GM23338 (cell line): Measurements from ENCODE around the gene NKX2-4. TPM values are rescaled to one million over a fixed set of nuclear protein-coding genes. Genes with fewer than 3 reads are reported as not detected.

Experiments
- ATAC-seq: fragments of 200-7000 bp; cut with Tn5 transposase; 3 replicates; pipeline ENCODE4 v1.9.1; 2020
- DNase-seq: peaks from one replicate; pipeline ENCODE4 v3.0.0-alpha.2; 2015; ENCODE audit warnings: low spot score
- H2AFZ ChIP-seq: fragments of 200-600 bp; sonication (generic); 2 replicates; pipeline ENCODE4 v1.8.0; 2016; ENCODE audit warnings: antibody characterized with exemption, mild to moderate bottlenecking, moderate library complexity
- H3F3A ChIP-seq: fragments of 200-600 bp; sonication (generic); replicated peaks from 2 replicates; pipeline ENCODE4 v1.8.0; 2017; ENCODE audit warnings: antibody characterized with exemption, mixed run types, low read depth
- H3K27ac ChIP-seq: fragments of 200-600 bp; sonication (generic); 2 replicates; pipeline ENCODE4 v1.6.1; 2016; ENCODE audit warnings: low read depth
- H3K27me3 ChIP-seq: fragments of 200-600 bp; sonication (generic); 2 replicates; pipeline ENCODE4 v1.8.0; 2016; ENCODE audit warnings: mild to moderate bottlenecking, mixed run types, moderate library complexity; ENCODE audit not compliant: insufficient read depth
- H3K36me3 ChIP-seq: fragments of 200-600 bp; sonication (generic); 2 replicates; pipeline ENCODE4 v1.8.0; 2016; ENCODE audit warnings: mild to moderate bottlenecking; ENCODE audit not compliant: insufficient read depth
- H3K4me1 ChIP-seq: fragments of 200-600 bp; sonication (generic); 2 replicates; pipeline ENCODE4 v1.8.0; 2016; ENCODE audit warnings: mild to moderate bottlenecking, moderate library complexity; ENCODE audit not compliant: insufficient read depth
- H3K4me2 ChIP-seq: fragments of 200-600 bp; sonication (generic); 2 replicates; pipeline ENCODE4 v1.7.1; 2017; ENCODE audit warnings: mixed run types
- H3K4me3 ChIP-seq: fragments of 200-600 bp; sonication (generic); 2 replicates; pipeline ENCODE4 v1.6.1; 2016; ENCODE audit warnings: mixed run types
- H3K79me2 ChIP-seq: fragments of 200-600 bp; sonication (generic); replicated peaks from 2 replicates; pipeline ENCODE4 v1.8.0; 2017; ENCODE audit warnings: mild to moderate bottlenecking; ENCODE audit not compliant: insufficient read depth
- H3K9me2 ChIP-seq: fragments of 200-600 bp; sonication (generic); 2 replicates; pipeline ENCODE4 v1.8.0; 2017; ENCODE audit not compliant: insufficient read depth
- H4K20me1 ChIP-seq: fragments of 200-600 bp; sonication (generic); replicated peaks from 2 replicates; pipeline ENCODE4 v1.8.0; 2017; ENCODE audit warnings: mild to moderate bottlenecking; ENCODE audit not compliant: insufficient read depth
- H3K27ac Mint-ChIP-seq: 2 replicates; pipeline ENCODE4 v1.8.0; 2020; ENCODE audit warnings: inconsistent platforms, mild to moderate bottlenecking, moderate library complexity, mixed read lengths
- H3K27me3 Mint-ChIP-seq: 3 replicates; pipeline ENCODE4 v1.8.0; 2022; ENCODE audit warnings: low read depth, mild to moderate bottlenecking, moderate library complexity, mixed read lengths, inconsistent platforms; ENCODE audit not compliant: insufficient read depth, poor library complexity
- H3K36me3 Mint-ChIP-seq: 3 replicates; pipeline ENCODE4 v1.8.0; 2021; ENCODE audit warnings: low read depth, mild to moderate bottlenecking, inconsistent platforms, moderate library complexity, mixed read lengths
- H3K4me1 Mint-ChIP-seq: 3 replicates; pipeline ENCODE4 v1.8.0; 2020; ENCODE audit warnings: mild to moderate bottlenecking, inconsistent platforms, mixed read lengths
- H3K4me3 Mint-ChIP-seq: 3 replicates; pipeline ENCODE4 v1.8.0; 2021; ENCODE audit warnings: moderate library complexity, mild to moderate bottlenecking, inconsistent platforms, mixed read lengths
- H3K9me3 Mint-ChIP-seq: 3 replicates; pipeline ENCODE4 v1.8.0; 2020; ENCODE audit warnings: moderate library complexity, mild to moderate bottlenecking, inconsistent platforms, mixed read lengths
- CREB1 ChIP-seq: fragments of 250-450 bp; sonication (Bioruptor Pico); IDR thresholded peaks from 2 replicates; pipeline ENCODE4 v1.5.0; 2020; ENCODE audit warnings: low read depth, mild to moderate bottlenecking, moderate library complexity
- ETS1 ChIP-seq: IDR thresholded peaks from 2 replicates; pipeline ENCODE4 v1.6.1; 2016; ENCODE audit warnings: antibody characterized with exemption
- EZH2 ChIP-seq: fragments of 200-600 bp; sonication (generic); IDR thresholded peaks from one replicate; pipeline ENCODE4 v1.8.0; 2017; ENCODE audit warnings: antibody characterized with exemption, mild to moderate bottlenecking, low read depth; ENCODE audit not compliant: unreplicated experiment
- EZH2phosphoT487 ChIP-seq: fragments of 200-600 bp; sonication (generic); IDR thresholded peaks from one replicate; pipeline ENCODE4 v1.8.1; 2018; ENCODE audit warnings: antibody characterized with exemption; ENCODE audit not compliant: unreplicated experiment
- JUNB ChIP-seq: IDR thresholded peaks from one replicate; pipeline ENCODE4 v1.6.1; 2016; ENCODE audit warnings: antibody characterized with exemption; ENCODE audit not compliant: unreplicated experiment
- NANOG ChIP-seq: IDR thresholded peaks from 2 replicates; pipeline ENCODE4 v1.6.1; 2016; ENCODE audit warnings: antibody characterized with exemption, borderline replicate concordance
- POLR2AphosphoS5 ChIP-seq: IDR thresholded peaks from 2 replicates; pipeline ENCODE4 v1.6.1; 2016; ENCODE audit warnings: antibody characterized with exemption, low read depth
- REST ChIP-seq: IDR thresholded peaks from one replicate; pipeline ENCODE4 v1.6.1; 2018; ENCODE audit warnings: antibody characterized with exemption; ENCODE audit not compliant: unreplicated experiment
- STAT1 ChIP-seq: IDR thresholded peaks from one replicate; pipeline ENCODE4 v1.6.1; 2016; ENCODE audit warnings: antibody characterized with exemption; ENCODE audit not compliant: unreplicated experiment
- ZNF114 ChIP-seq: fragments of 250-450 bp; sonication (Bioruptor Pico); IDR thresholded peaks from 2 replicates; pipeline ENCODE4 v1.5.0; 2020; ENCODE audit warnings: mild to moderate bottlenecking, moderate library complexity
- ZNF331 ChIP-seq: fragments of 250-450 bp; sonication (Bioruptor Pico); IDR thresholded peaks from 2 replicates; pipeline ENCODE4 v1.5.0; 2020; ENCODE audit warnings: low read depth, mild to moderate bottlenecking, moderate library complexity
- ZNF462 ChIP-seq: fragments of 250-450 bp; sonication (Bioruptor Pico); IDR thresholded peaks from 2 replicates; pipeline ENCODE4 v1.5.0; 2020; ENCODE audit warnings: mild to moderate bottlenecking, moderate library complexity
- polyA plus RNA-seq: library from polyadenylated mRNA; unstranded; fragments of >200 nt; fragmentation: Nextera tagmentation; extraction: Ambion mirVana; gene quantifications from 2 replicates; pipeline ENCODE4 v1.2.1, GENCODE V29; 2016
- total RNA-seq: library from RNA; depleted of rRNA; stranded (reverse); fragments of >200 nt; shearing (Covaris generic); gene quantifications from 2 replicates; pipeline ENCODE4 v1.2.3, GENCODE V29; 2014
- TF ChIP-seq, protein P1 (sequence below), 2 experiments: fragments of 200-600 bp in 1 of 2; sonication (generic) in 1 of 2; conservative IDR thresholded peaks; 2 replicates each; pipeline versions ENCODE4 v1.5.1 to v1.6.1; 2016 to 2017; ENCODE audit warnings: antibody characterized with exemption in 2 of 2, low read depth in 2 of 2, mild to moderate bottlenecking in 2 of 2, moderate library complexity in 1 of 2

NKX2-4 gene
- total and polyA plus RNA-seq, 2 experiments from 2014 or later, result 0.61 to 2.1 TPM

GRCh38 chr20:21432911-21433310 is 35.6 kb upstream of the NKX2-4 start:
- H3K27me3 Mint-ChIP-seq, result no peaks in the 10 kb centered on the region
- Histone ChIP-seq H3K4me3 (no peak overlapping the region), H3K27me3 (no peaks in the 10 kb centered on the region), H2AFZ (peak overlapping the region; percentile 8; the same call in 1 of the 2 replicates), H3K9me2 (no peaks in the 10 kb centered on the region), H3K4me1 (no peaks in the 10 kb centered on the region), H4K20me1 (no peaks in the 10 kb centered on the region), H3F3A (no peaks in the 10 kb centered on the region), H3K36me3 (no peaks in the 10 kb centered on the region), H3K27ac (no peak overlapping the region), H3K4me2 (no peak overlapping the region), H3K79me2 (no peaks in the 10 kb centered on the region)
- TF ChIP-seq EZH2 (no peak), EZH2phosphoT487 (no peak), CREB1 (CRISPR knock-in tag) (no peak), ZNF114 (CRISPR knock-in tag) (no peak), ZNF331 (no peak), POLR2AphosphoS5 (no peak), ETS1 (no peak), NANOG (no peak), REST (no peak), STAT1 (no peak), JUNB (no peak), ZNF462 (CRISPR knock-in tag) (no peak)
- TF ChIP-seq, protein P1, sequence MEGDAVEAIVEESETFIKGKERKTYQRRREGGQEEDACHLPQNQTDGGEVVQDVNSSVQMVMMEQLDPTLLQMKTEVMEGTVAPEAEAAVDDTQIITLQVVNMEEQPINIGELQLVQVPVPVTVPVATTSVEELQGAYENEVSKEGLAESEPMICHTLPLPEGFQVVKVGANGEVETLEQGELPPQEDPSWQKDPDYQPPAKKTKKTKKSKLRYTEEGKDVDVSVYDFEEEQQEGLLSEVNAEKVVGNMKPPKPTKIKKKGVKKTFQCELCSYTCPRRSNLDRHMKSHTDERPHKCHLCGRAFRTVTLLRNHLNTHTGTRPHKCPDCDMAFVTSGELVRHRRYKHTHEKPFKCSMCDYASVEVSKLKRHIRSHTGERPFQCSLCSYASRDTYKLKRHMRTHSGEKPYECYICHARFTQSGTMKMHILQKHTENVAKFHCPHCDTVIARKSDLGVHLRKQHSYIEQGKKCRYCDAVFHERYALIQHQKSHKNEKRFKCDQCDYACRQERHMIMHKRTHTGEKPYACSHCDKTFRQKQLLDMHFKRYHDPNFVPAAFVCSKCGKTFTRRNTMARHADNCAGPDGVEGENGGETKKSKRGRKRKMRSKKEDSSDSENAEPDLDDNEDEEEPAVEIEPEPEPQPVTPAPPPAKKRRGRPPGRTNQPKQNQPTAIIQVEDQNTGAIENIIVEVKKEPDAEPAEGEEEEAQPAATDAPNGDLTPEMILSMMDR (conservative IDR thresholded peaks at IDR 0.05; ENCODE audit: low read depth in 2 of 2), result no peak
- H3K4me1 Mint-ChIP-seq, result peaks cover 9% of the 10 kb centered on the region; the same call in 2 of the 3 replicates
- H3K4me3 Mint-ChIP-seq, result no peak overlapping the region
- H3K27ac Mint-ChIP-seq, result no peak overlapping the region
- ATAC-seq, result no peak
- DNase-seq, result no peak
- no peaks in the 10 kb centered on the region for H3K36me3 Mint-ChIP-seq
- no peaks in the 10 kb centered on the region for H3K9me3 Mint-ChIP-seq
